ENCODE measurements around the gene LAPTM5. TPM values are rescaled to one million over a fixed set of nuclear protein-coding genes. Genes with fewer than 3 reads are reported as not detected.

LAPTM5 gene
- total and polyA plus RNA-seq, 2 of the 8 experiments (the other 6 are each of a cell fraction or from before 2014, with no cell fraction given) = 0.37 to 1.4 TPM

DNA sequence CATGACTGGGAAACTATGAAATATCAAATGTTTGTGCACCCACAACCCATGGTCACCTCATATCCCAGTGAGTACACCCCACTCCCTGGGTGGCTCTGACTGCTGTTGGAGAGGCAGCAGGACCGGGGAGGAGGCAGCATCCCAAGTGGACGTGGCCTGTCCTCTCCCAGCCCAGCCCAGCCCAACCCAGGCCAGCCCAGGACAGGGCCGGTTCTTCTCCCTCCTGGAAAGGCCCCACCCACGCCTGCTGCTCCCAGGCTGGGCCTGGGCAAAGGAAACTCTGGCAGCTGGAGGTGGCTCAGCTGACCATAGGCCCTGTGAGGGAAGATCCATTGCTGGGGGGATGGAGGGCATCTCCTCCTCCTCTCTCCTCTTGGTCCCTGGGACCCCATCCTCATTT, 53.3 kb downstream of the LAPTM5 start:
- Histone ChIP-seq H3K4me3 (ENCODE audit: extremely low read depth in 1 of 4, insufficient read depth in 2 of 4, low read depth in 3 of 4, low read length in 4 of 4) (no peak overlapping the region), H3K4ac (replicated peaks; ENCODE audit: insufficient read length, low read depth, low read length) (no peak overlapping the region), H2AFZ (ENCODE audit: low read length) (no peak overlapping the region), H4K5ac (ENCODE audit: insufficient read length, low read depth, low read length) (no peak overlapping the region), H3K9ac (replicated peaks in 1 of 4; ENCODE audit: extremely low read depth in 1 of 4, low read depth in 3 of 4, low read length in 3 of 4) (no peak overlapping the region), H3K23me2 (ENCODE audit: low read depth, low read length) (peaks cover 11% of the 10 kb centered on the region; the same call in 1 of the 2 replicates), H3K23ac (ENCODE audit: insufficient read length) (no peak overlapping the region), H2AK5ac (ENCODE audit: low read depth, low read length) (no peak overlapping the region), H3K79me1 (ENCODE audit: low read depth, low read length) (no peaks in the 10 kb centered on the region), H2BK20ac (ENCODE audit: low read length) (no peak overlapping the region), H3K18ac (ENCODE audit: extremely low read depth, low read length) (no peak overlapping the region), H2BK12ac (ENCODE audit: low read depth, low read length) (no peak overlapping the region), H4K91ac (replicated peaks; ENCODE audit: insufficient read length, low read length) (no peak overlapping the region), H2BK120ac (replicated peaks; ENCODE audit: low read depth, low read length) (no peak overlapping the region), H3K56ac (replicated peaks; ENCODE audit: insufficient read length, low read depth, low read length) (no peak overlapping the region), H4K20me1 (replicated peaks in 1 of 2; ENCODE audit: control insufficient read depth in 1 of 2, insufficient read depth in 2 of 2, low read length in 2 of 2) (peaks cover 0 to 3% of the 10 kb centered on the region in 2 experiments), H3K27ac (ENCODE audit: low read depth, low read length) (no peak overlapping the region), H3K14ac (ENCODE audit: insufficient read length) (no peak overlapping the region), H2BK15ac (ENCODE audit: low read length) (no peak overlapping the region), H3K36me3 (ENCODE audit: control insufficient read depth in 2 of 4, insufficient read depth in 4 of 4, low read length in 3 of 4) (no peaks in the 10 kb centered on the region), H3K79me2 (ENCODE audit: control insufficient read depth in 1 of 2, insufficient read depth in 2 of 2, low read length in 2 of 2) (no peaks in the 10 kb centered on the region), H2BK5ac (ENCODE audit: low read depth, low read length) (no peak overlapping the region), H3K27me3 (replicated peaks in 1 of 4; ENCODE audit: control insufficient read depth in 3 of 4, extremely low read depth in 1 of 4, insufficient read depth in 3 of 4, low read length in 3 of 4) (no peaks in the 10 kb centered on the region), H3K4me2 (ENCODE audit: insufficient read depth in 1 of 2, low read depth in 2 of 2, low read length in 2 of 2) (no peak overlapping the region), H3K9me3 (ENCODE audit: insufficient read depth in 2 of 2, low read depth in 1 of 2, low read length in 1 of 2) (no peaks in the 10 kb centered on the region), H4K8ac (ENCODE audit: extremely low read depth, insufficient read depth, low read length) (no peak overlapping the region), H3K4me1 (replicated peaks in 1 of 4; ENCODE audit: control insufficient read depth in 3 of 4, insufficient read depth in 4 of 4, low read length in 3 of 4) (peaks cover 0 to 3% (median under 1%) of the 10 kb centered on the region in 4 experiments; a peak in 4 of 7 replicates)
- CTCF ChIA-PET (ENCODE audit: partially characterized antibody) = interaction anchor here (1.7 to 2.3 kb wide), 3 partner anchors 12 to 19 kb away, joined by 4 to 6 read pairs (median 5); no protein-coding TSS in a partner anchor
- WGBS, 2 experiments (ENCODE audit: extremely low coverage in 1 of 2, insufficient coverage in 1 of 2, insufficient read length in 1 of 2, insufficient replicate concordance in 2 of 2, low coverage in 1 of 2, low lambda C conversion rate in 2 of 2, missing lambda C conversion rate in 1 of 2) = 100% methylated on average over 2 of the region's 4 CpGs; no CpG with 5 or more reads in 1 of the 2 experiments
- FAIRE-seq (no peak), DNase-seq (ENCODE audit: low read depth in 1 of 2, low spot score in 2 of 2) (no peak)
- POLR2A ChIA-PET (ENCODE audit: partially characterized antibody) = no interaction called here
- TF ChIP-seq BACH1 (IDR thresholded peaks at IDR 0.05; ENCODE audit: low read length) (no peak), HDAC6 (IDR thresholded peaks at IDR 0.05; ENCODE audit: low read depth, low read length) (no peak), TEAD4 (IDR thresholded peaks at IDR 0.05; ENCODE audit: low read depth, low read length) (no peak), EGR1 (IDR thresholded peaks at IDR 0.05; ENCODE audit: borderline replicate concordance, low read depth, low read length) (no peak)
- TF ChIP-seq, protein P1, sequence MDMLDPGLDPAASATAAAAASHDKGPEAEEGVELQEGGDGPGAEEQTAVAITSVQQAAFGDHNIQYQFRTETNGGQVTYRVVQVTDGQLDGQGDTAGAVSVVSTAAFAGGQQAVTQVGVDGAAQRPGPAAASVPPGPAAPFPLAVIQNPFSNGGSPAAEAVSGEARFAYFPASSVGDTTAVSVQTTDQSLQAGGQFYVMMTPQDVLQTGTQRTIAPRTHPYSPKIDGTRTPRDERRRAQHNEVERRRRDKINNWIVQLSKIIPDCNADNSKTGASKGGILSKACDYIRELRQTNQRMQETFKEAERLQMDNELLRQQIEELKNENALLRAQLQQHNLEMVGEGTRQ (IDR thresholded peaks at IDR 0.05; ENCODE audit: low read length) = no peak
